ENCODE measurements around the gene HDAC4.

Gene HDAC4

GRCh38 chr2:239107936-239108335 lies 292.9 kb downstream of the HDAC4 start:
- no peak for DNase-seq (ENCODE audit: low spot score)

- DNase-seq (ENCODE audit: low spot score), result no peak
Observed at GRCh38 chr2:239106966-239107365, 293.9 kb downstream of the HDAC4 start.

GRCh38 chr2:239106314-239106908 lies 294.4 kb downstream of the HDAC4 start:
- DNase-seq (ENCODE audit: low spot score), result no peak

- no peak for DNase-seq (ENCODE audit: low spot score)
Observed at GRCh38 chr2:239105234-239105633, 295.6 kb downstream of the HDAC4 start.

- DNase-seq (ENCODE audit: low spot score), result no peak
Observed at GRCh38 chr2:239104800-239105199, 296.0 kb downstream of the HDAC4 start.

- no peak for DNase-seq (ENCODE audit: low spot score)
Observed at GRCh38 chr2:239103125-239104098, 297.4 kb downstream of the HDAC4 start.

GRCh38 chr2:239102266-239102665 lies 298.6 kb downstream of the HDAC4 start:
- no peak for DNase-seq (ENCODE audit: low spot score)

GRCh38 chr2:239101807-239102206 lies 299.0 kb downstream of the HDAC4 start:
- no peak for DNase-seq (ENCODE audit: low spot score)

GRCh38 chr2:239101071-239101470 lies 299.7 kb downstream of the HDAC4 start:
- DNase-seq (ENCODE audit: low spot score), result no peak

- DNase-seq (ENCODE audit: low spot score), result no peak
Observed at GRCh38 chr2:239099474-239099873, 301.3 kb downstream of the HDAC4 start.

GRCh38 chr2:239098288-239098970 lies 302.4 kb downstream of the HDAC4 start:
- no peak for DNase-seq (ENCODE audit: low spot score)

- DNase-seq (ENCODE audit: low spot score), result no peak
Observed at GRCh38 chr2:239097428-239097696, 303.5 kb downstream of the HDAC4 start.

- no peak for DNase-seq (ENCODE audit: low spot score)
Observed at GRCh38 chr2:239096676-239097427, 304.0 kb downstream of the HDAC4 start.

- no peak for DNase-seq (ENCODE audit: low spot score)
Observed at GRCh38 chr2:239095460-239096081, 305.2 kb downstream of the HDAC4 start.

- DNase-seq (ENCODE audit: low spot score), result no peak
Observed at GRCh38 chr2:239094867-239095266, 306.0 kb downstream of the HDAC4 start.

GRCh38 chr2:239093952-239094351 lies 306.9 kb downstream of the HDAC4 start:
- DNase-seq (ENCODE audit: low spot score), result no peak

GRCh38 chr2:239093542-239093941 lies 307.3 kb downstream of the HDAC4 start:
- no peak for DNase-seq (ENCODE audit: low spot score)

GRCh38 chr2:239092571-239093294 lies 308.1 kb downstream of the HDAC4 start:
- DNase-seq (ENCODE audit: low spot score), result no peak

- no peak for DNase-seq (ENCODE audit: low spot score)
Observed at GRCh38 chr2:239089884-239090283, 310.9 kb downstream of the HDAC4 start.

GRCh38 chr2:239087046-239087710 lies 313.6 kb downstream of the HDAC4 start:
- no peak for DNase-seq (ENCODE audit: low spot score)
